Right kidney (tissue), 1 donor: ENCODE results near the gene CLIC4.
"Not testable (repeated sequence)": the region's sequence is repeated elsewhere in the genome, so short reads cannot be mapped to it uniquely, and the experiment has no call there.

ENCODE experiments used
- DNase-seq: peaks from one replicate; pipeline ENCODE4 v3.0.0-alpha.2; 2016

CLIC4 gene

DNA sequence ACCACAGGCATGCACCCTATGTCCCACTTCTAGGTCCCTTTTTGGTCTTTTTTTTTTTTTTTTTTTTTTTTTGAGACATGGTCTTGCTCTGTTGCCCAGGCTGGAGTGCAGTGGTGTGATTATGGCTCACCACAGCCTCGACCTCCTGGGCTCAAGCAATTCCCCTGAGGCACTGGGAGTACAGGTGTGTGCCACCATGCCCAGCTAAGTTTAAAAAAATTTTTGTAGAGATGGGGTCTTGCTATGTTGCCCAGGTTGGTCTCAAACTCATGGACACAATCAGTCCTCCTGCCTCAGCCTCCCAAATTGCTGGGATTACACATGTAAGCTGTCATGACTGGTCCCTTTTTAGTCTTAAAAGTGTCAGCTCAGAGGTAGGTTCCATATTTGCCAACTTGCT is 75.0 kb downstream of the CLIC4 start:
- DNase-seq = not testable (repeated sequence)

DNA sequence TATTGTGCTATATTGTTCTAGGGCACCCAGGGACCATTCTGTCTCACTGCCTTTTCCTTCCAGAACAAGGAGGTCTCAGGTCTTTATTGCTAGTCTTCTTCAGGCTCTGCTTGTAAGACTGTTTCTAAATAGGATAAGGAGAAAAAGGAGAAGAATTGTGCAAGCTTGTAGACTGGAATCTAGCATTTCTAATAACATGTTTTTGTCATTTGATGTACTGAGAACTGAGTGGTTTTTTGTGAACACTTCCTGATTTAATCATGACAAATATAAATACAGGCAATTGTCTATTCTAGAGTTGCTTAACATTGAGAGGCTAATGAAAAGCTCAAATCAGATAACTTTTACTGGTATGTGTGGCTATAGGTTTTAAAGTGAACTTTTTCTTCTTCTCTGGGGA is 77.6 kb downstream of the CLIC4 start:
- DNase-seq = no peak

DNA sequence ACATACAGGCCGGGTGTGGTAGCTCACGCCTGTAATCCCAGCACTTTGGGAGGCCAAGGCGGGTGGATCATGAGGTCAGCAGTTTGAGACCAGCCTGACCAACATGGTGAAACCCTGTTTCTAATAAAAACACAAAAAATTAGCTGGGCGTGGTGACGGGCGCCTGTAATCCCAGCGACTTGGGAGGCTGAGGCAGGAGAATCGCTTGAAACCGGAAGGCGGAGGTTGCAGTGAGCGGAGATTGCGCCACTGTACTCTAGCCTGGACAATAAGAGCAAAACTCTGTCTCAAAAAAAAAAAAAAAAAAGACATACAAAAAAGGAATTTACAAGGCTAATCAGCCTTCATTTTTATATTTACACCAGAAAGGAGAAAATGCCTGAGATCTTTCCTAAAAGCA is 78.2 kb downstream of the CLIC4 start:
- DNase-seq = not testable (repeated sequence)

DNA sequence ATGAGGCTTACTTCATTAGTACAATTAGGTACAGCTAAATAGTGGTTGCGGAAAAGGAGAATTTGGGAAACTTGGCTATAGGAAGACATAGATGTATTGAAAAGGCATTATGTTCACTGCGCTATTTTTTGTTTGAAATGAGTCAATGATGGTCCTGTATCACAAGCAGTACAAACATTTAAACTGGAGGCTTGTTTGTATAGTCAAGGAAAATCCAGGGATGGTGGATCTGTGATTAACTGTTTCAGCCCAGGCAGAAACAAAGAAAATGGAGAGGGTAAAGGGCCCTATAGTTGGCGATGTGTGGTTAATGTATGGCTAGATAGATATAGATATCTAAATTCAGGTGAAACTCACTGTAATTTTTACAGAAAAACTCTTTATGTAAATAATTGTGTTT is 79.9 kb downstream of the CLIC4 start:
- DNase-seq = no peak

DNA sequence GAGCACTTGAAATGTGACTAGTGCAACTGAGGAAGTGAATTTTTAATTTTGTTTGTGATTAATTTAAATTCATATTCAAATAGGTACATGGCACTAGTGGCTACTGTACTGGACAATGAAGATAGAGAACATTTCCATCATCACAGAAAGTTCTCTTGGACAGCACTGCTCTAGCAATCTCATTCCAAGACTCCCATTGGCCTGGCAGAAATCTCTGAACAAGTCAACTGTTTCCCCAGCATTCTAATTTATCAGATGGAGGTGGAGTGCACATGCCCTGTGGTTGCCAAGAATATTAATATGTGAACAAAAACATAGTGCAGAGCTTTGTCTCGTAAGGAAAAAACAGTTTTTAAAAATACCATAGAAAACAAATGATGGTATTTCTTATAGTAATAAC is 81.3 kb downstream of the CLIC4 start:
- no peak for DNase-seq

DNA sequence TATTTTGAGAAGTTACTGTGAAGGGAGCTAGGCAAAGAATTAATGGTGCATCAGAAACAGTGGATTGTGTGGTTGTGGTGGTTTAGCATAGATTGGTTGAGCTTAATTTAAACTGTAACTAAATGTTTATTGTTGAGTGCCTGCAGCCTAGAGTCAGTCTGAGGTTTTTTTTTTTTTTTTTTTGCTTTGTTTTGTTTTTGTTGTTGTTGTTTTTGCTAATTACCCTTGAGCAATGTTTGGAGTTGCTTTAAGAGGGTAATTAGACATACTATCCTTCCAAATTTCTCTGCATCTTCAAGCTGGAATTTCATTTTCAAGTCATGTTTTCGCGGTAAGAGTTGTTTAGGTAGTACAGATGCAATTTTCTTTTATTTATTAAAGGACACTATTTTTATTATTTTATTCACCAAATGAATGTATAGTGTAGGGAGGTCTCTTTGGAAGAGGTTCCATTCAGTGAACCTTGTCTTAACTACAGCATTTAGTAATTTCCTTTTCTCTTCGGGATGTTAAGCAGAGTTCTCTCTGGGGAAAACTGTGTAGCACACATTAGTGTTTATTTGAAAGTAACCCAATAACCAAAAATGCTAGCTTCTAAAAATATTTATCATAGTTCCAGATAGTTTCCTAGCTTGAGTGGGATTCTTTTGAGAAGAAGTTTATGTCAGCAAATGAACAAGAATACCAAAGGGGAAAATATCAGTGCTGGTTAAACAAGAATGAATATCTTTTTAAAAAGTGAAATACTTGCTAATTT is 82.3 kb downstream of the CLIC4 start:
- no peak for DNase-seq

DNA sequence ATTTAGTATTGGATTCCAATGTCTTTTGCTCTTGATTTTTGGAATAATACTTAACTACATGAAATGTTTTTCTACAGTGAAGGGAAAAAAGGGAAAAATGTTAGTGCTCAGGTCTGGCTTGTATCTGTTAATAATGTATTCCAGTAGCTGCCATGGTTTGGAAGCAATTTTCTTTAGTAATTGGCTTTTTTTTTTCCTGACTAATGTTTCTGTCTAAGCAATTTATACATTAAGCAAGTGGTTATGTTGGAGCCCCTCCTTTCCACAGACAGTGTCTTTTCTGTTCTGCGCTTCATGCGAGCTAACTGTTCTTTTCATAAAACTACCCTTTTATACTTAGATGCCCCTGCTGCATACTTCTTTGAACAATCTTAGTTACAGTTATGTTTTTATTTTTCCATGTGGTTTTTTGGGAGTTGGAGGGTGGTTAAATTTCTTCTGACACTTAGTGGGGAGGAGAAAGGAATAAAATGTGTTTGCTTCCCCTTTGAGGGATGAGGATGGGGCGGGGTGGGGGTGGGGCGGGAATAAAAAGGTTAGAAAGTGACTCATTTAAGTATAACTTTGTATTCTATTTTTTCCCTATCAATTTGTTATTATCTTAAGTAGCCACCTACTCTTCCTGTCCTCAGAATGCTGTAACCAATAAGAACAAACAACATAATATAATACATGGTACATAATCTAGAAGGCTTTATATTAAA is 83.1 kb downstream of the CLIC4 start:
- no peak for DNase-seq

DNA sequence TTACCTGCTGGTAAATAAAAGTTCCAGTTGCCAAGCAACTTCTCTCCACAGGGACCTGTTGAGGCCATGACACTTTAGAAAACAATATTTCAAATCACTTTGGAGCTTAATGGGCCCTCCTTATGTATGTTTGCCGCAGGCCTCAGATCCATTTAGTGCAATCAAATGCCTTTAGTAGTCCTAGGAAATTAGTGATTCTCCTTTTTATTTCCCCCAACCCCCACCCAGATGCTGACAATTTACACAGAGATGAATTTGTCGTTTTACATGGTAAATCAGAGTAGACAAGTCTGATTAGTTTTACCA is 83.6 kb downstream of the CLIC4 start:
- DNase-seq = no peak

DNA sequence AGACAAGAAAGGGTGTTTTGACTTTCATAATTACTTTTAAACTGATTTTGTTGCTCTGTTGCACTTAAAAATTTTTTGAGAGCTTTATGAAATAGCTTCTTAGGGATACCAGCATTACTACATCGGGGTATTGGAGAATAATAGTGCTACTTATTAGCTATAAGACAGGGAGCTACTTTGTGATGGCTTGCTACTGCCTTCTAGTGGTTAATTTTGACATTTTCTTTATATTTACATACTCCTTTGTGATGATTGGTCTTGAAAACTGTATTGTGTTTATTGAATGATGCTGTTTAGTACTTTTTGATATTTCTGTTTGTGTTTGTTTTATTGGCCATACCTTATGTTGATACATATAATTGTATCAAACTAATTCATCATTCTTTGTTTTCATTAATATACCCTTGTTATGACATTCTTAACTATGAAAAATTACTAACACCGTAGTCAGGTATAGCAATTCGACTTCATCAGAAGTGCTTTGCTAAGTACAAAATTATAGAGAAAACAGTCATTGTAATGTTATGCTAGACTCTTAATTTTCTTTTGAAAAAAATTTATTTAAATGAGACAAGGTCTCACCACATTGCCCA is 85.5 kb downstream of the CLIC4 start:
- DNase-seq = no peak

DNA sequence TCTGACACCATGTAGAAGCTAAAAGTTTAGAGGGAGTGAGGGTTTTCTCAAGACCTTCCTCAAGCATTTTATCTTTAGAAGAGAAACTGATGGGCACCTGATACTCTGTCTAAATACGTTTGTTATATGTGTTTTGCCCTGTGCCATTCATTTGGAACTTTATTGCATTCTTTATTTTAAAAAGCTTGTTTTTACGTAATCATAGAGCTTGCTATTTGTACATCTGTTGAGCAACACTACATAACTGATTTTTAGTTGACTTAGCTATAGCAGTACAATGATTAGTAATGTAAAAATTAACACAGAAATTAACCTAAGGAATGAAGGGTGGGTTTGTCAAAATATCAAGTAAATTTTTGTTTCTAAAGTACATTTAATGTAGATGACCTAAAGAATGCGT is 96.3 kb downstream of the CLIC4 start:
- DNase-seq = no peak

DNA sequence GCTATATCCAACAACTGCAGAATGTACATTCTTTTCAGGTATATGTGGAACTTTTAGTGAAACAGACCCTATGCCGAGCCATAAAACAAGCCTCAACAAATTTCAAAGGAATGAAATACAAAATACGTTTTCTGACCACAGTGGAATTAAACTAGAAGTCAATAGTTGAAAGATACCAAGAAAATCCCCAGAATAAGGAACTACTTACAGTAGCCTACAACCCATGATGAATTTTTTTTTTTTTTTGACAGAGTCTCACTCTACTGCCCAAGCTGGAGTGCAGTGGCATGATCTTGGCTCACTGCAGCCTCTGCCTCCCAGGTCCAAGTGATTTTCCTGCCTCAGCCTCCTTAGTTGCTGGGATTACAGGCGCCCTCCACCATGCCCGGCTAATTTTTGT is 101.4 kb downstream of the CLIC4 start:
- no peak for DNase-seq

DNA sequence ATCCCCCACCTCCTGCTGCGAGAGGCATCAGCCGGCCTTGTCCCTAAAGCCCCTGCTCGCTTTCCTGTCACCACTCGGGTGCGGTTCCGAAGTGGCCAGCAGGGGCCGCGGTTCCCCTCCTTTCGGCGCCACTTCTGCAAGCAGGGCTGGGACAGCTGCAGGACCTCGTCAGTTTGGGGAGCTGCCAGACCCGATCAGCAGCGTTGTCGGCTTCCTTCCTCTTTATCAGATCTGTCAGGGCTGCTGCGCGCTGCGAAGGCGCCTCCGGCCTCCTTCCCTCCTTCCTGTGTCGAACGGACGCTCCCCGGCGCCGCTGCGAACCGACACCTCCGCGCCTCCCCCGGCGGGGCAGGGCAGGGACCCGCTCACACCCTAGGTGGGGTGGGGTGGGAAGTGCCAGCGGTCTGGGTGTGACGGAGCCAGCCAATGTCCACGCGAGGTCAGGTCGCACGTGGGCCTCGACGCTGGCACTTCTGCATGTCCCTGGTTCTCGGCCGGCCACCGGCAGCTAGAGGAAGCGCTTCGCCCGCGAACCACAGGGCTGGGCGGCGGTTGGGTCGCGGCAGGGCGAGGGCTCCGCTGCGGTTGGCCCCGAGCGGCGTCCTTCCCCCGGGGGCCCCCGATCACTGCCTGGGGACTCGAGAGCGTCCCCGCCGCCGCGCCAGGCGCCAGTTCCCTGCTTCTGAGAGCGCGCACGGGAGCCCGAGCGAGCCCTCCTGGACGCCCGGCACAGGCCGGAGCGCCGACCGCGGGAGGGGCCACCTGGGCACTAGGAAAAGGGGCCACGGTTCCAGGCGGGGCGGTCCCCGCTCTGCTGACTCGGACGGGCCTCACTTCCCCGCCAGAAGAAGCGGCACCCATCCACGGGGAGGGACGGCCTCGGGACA is 103.0 kb downstream of the CLIC4 start:
- peak; percentile 86 for DNase-seq

DNA sequence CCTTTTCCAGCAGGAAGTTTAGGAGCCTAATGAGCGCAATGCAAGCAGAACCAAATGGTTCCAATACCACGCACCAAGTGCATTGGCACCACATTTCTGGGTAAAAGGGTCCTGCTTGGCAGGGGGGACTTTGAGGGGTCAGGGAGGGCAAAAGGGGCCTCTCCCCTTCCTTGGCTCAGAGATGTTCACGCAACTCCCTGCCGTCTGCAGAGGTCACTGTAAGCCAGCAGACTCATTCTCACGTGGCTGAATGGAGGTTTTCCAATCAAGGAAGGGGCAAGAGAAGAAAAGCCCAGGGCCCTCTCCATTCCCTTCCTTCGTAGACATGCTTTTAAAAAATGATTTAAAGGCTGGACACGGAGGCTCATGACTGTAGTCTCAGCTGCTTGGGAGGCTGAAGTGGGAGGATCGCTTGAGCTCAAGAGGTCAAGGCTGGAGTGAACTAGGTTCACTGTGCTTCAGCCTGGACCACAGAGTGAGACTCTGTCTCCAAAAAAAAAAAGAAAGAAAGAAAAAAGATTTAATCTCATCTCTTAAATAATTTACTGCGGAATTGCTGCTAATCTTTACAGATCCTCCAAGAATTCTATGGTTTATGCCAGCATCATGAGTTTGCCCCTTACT is 104.5 kb downstream of the CLIC4 start:
- DNase-seq = peak; percentile 49

DNA sequence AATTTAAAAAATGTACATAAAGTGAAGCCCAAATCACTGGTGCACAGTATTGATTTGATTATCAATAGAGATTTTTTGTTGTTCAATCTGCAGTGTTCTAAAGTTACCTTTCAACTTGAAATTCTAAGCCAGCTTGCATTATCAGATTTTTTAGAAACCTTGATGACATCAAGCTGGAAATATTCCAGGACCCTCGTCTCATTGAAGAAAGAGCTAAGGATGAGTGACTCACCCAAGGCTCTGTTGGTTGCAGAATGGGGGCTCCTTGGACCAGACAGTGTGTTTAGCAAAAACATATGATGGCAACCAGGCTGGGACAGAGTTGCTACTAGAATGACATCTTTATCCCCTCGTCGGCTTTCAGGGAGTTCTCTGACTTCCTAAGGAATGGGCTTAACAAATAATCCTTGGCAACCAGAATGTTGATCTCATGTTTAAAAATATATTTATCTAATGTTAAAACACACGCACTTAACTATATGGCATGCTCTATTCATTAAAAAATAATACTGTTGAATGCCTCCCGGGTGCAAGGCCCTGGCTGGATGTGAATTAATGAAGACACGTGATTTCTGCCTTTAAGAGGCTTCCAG is 105.2 kb downstream of the CLIC4 start:
- DNase-seq = no peak

DNA sequence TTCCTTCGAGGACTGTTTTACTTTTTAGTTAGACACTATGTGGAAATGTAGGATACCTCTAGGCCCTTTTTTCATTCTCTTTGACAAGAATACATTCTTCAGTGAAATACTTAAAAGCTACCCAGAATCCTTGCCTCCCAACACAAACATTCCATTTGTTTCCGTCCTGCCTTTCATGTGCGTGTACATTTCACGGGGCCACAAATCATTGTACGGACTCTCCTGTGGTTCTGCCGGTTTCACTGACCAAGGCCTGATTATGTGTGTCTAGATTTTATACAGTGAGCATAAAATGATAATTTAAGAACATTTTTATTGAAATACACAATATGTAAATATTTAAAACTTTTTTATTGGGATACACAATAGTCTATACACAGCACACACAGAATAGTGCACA is 108.4 kb downstream of the CLIC4 start:
- DNase-seq = no peak

DNA sequence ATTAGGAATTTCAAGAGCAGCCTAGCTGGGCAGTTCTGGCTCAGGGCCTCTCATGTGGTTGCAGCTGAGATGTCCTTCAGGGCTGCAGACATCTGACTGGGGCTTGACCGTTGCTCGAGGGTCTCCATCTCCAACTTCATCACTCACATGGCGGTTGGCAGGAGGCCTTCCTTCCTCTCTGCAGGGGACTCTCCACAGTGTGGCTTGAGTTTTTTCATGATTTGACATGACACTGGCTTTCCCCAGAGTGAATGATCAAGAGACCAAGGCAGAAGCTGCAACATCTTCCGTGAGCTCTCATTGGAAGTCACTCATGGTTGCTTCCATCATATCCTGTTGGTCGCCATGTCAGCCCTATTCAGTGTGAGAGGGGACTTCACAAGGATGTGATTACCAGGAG is 110.2 kb downstream of the CLIC4 start:
- no peak for DNase-seq

DNA sequence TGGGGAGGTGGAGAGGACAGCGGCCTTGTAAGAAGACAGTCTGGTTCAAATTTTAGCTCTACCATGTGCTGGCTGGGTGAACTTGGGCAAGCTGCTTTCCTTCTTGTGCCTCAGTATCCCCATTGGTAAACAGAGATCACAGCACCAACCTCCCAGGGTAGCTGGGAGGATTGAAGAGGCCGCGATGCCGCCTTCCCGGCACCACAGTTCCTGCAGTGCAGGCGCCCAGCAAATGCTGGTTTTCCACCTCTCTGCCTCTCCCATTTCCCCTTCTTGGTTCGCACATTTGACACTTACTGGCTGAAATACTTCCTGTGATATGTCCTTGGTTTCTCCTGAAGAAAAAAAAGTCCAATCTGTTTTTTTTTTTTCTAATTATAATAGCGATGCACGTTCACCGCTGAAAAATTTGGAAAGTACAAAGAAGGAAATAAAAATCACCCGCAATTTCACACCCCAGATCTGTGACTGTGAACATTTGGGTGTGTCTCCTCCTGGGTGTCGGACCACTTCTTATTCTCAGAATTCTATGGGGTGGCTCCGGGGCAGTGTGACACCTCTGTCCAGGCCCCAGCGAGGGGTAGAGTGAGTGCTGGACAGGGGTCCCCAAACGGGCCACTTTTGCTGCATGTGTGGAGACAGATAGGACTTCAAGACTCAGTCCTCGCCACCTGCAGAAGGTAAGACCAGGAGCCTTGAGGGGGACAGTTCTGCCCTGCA is 111.7 kb downstream of the CLIC4 start:
- DNase-seq = no peak

DNA sequence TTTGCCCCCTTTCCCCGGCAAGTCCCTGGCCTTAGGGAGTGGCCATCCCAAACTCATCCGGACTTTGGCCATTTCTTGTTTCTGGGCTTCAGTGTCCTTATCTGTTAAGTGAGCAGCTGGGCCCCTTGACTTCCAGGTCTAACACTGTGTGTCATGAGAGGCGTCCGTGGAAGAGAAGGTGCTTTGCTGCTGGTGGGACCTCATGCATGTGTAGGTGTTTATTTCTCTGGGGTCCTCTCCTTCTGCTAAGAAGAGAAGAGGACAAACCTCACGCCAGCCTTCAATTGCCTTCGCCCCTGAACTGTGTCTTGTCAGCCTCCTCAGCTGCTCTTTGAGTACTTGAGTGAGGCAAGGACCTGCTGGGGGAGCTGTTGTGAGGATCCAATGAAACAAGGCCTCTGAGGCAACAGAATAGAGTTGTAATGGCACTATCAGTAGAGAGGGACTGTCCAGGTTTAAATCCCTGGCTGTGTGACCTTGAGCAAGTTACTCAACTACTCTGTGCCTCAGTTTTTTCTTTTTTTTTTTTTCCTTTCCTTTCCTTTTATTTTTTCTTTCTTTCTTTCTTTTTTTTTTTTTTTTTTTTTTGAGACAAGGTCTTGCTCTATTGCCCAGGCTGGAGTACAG is 112.4 kb downstream of the CLIC4 start:
- no peak for DNase-seq

DNA sequence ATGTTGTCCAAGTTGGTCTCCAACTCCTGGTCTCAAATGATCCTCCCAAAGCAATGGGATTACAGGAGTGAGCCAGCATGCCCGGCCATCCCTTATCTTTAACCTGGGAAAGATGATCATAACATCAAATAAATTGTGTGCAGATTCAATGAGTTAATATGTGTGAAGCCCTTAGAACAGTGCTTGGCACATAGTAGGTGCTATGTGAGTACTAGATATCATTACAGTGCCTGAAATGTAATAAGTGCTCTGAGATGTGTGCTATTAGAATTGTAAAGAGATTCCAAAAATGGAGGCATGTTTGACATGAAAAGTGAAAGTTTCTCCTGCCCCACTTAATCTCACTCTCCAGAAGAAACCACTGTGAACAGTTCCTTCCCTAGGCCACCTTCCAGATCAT is 113.0 kb downstream of the CLIC4 start:
- DNase-seq = no peak

DNA sequence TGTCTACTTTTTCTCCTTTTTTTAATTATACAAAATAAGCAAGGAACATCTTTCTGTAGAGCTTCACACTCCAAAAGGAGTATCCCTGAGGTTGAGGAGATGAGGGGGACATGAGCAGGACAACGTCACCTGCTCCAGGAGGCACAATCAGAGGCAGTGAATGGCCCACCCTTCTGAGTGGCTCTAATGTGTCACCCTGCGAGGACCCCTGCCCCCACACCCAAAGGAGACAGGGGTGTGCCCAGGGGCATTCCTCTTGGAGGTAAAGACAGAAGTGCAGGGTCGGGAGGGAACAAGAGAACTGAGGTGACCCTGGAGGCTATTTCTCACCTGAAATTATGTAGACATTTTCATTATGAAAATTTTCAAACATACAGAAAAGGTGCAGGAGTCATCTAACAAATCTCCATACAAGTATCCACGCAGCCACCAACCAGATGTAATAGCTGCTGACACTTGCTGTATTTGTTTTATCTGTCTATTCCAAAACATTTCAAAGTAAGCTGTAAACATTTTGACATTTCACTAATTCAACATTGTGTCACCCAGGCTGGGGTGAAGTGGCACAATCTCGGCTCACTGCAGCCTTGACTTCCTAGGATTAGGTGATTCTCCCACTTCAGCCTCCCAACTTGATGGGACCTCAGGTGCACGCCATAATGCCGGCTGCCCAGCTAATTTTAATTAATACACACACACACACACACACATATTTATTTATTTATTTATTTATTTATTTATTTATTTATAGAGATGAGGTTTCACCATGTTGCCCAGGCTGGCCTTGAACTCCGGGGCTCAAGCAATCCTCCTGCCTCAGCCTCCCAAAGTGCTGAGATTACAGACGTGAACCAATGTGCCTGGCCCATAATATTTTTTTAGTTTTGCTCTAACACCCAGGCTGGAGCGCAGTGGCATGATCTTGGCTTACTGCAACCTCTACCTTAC is 114.1 kb downstream of the CLIC4 start:
- DNase-seq = no peak
